ENCODE data around the gene FBXO28. TPM values are rescaled to one million over a fixed set of nuclear protein-coding genes. Genes with fewer than 3 reads are reported as not detected.

FBXO28 gene
- total RNA-seq, 1 donor from 2014 or later: 40.6 TPM

GRCh38 chr1:224182057-224182865, 68.3 kb downstream of the FBXO28 start:
- no peak for DNase-seq (ENCODE audit: low spot score)
- Mint-ChIP-seq H3K27ac (ENCODE audit: unreplicated experiment) (peak overlapping the region; percentile 40), H3K9me3 (ENCODE audit: unreplicated experiment) (no peaks in the 10 kb centered on the region), H3K27me3 (ENCODE audit: unreplicated experiment) (peaks cover 6% of the 10 kb centered on the region), H3K4me1 (ENCODE audit: unreplicated experiment) (peaks cover 14% of the 10 kb centered on the region), H3K4me3 (ENCODE audit: unreplicated experiment) (peak overlapping the region; percentile 84), H3K36me3 (ENCODE audit: low read depth, unreplicated experiment) (peaks cover 11% of the 10 kb centered on the region)
- TF ChIP-seq, protein P1, sequence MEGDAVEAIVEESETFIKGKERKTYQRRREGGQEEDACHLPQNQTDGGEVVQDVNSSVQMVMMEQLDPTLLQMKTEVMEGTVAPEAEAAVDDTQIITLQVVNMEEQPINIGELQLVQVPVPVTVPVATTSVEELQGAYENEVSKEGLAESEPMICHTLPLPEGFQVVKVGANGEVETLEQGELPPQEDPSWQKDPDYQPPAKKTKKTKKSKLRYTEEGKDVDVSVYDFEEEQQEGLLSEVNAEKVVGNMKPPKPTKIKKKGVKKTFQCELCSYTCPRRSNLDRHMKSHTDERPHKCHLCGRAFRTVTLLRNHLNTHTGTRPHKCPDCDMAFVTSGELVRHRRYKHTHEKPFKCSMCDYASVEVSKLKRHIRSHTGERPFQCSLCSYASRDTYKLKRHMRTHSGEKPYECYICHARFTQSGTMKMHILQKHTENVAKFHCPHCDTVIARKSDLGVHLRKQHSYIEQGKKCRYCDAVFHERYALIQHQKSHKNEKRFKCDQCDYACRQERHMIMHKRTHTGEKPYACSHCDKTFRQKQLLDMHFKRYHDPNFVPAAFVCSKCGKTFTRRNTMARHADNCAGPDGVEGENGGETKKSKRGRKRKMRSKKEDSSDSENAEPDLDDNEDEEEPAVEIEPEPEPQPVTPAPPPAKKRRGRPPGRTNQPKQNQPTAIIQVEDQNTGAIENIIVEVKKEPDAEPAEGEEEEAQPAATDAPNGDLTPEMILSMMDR (IDR thresholded peaks at IDR 0.05; ENCODE audit: unreplicated experiment): no peak

GRCh38 chr1:224182866-224183590, 69.1 kb downstream of the FBXO28 start, which contains the start of gene DEGS1:
TSS of gene DEGS1 (plus strand) at chr1:224183240. CDS start at chr1:224183337, 97 bp downstream.
- Mint-ChIP-seq H3K9me3 (ENCODE audit: unreplicated experiment) (no peaks in the 10 kb centered on the region), H3K36me3 (ENCODE audit: low read depth, unreplicated experiment) (peaks cover 11% of the 10 kb centered on the region), H3K27me3 (ENCODE audit: unreplicated experiment) (peaks cover 6% of the 10 kb centered on the region), H3K4me1 (ENCODE audit: unreplicated experiment) (peaks cover 14% of the 10 kb centered on the region), H3K27ac (ENCODE audit: unreplicated experiment) (peak within 1 kb of the TSS; percentile 40), H3K4me3 (ENCODE audit: unreplicated experiment) (peak within 1 kb of the TSS; percentile 90)
- peak; percentile 83 for DNase-seq (ENCODE audit: low spot score)
- TF ChIP-seq, protein P1 (IDR thresholded peaks at IDR 0.05; ENCODE audit: unreplicated experiment): no peak

GRCh38 chr1:224183591-224184312, 69.8 kb downstream of the FBXO28 start:
- Mint-ChIP-seq H3K4me1 (ENCODE audit: unreplicated experiment) (peaks cover 14% of the 10 kb centered on the region), H3K9me3 (ENCODE audit: unreplicated experiment) (no peaks in the 10 kb centered on the region), H3K27ac (ENCODE audit: unreplicated experiment) (peak overlapping the region; percentile 50), H3K4me3 (ENCODE audit: unreplicated experiment) (peak overlapping the region; percentile 90), H3K27me3 (ENCODE audit: unreplicated experiment) (peaks cover 6% of the 10 kb centered on the region), H3K36me3 (ENCODE audit: low read depth, unreplicated experiment) (peaks cover 11% of the 10 kb centered on the region)
- peak; percentile 50 for DNase-seq (ENCODE audit: low spot score)
- TF ChIP-seq, protein P1 (IDR thresholded peaks at IDR 0.05; ENCODE audit: unreplicated experiment): no peak

GRCh38 chr1:224185208-224185607, 71.3 kb downstream of the FBXO28 start:
- Mint-ChIP-seq H3K27ac (ENCODE audit: unreplicated experiment) (no peak overlapping the region), H3K36me3 (ENCODE audit: low read depth, unreplicated experiment) (peaks cover 11% of the 10 kb centered on the region), H3K9me3 (ENCODE audit: unreplicated experiment) (no peaks in the 10 kb centered on the region), H3K27me3 (ENCODE audit: unreplicated experiment) (peaks cover 6% of the 10 kb centered on the region), H3K4me3 (ENCODE audit: unreplicated experiment) (peak overlapping the region; percentile 93), H3K4me1 (ENCODE audit: unreplicated experiment) (peaks cover 14% of the 10 kb centered on the region)
- TF ChIP-seq, protein P1 (IDR thresholded peaks at IDR 0.05; ENCODE audit: unreplicated experiment): no peak
- DNase-seq (ENCODE audit: low spot score): no peak
